HCEC 1CT (cell line): ENCODE data around the gene DMAC2L.
A peak's percentile ranks its signal among the peaks of the same experiment; 100 is the strongest.
"Not testable (repeated sequence)": the region's sequence is repeated elsewhere in the genome, so short reads cannot be mapped to it uniquely, and the experiment has no call there.

Experiments
- DNase-seq: peaks from one replicate; pipeline ENCODE4 v3.0.0-alpha.2; 2017

Gene DMAC2L

DNA sequence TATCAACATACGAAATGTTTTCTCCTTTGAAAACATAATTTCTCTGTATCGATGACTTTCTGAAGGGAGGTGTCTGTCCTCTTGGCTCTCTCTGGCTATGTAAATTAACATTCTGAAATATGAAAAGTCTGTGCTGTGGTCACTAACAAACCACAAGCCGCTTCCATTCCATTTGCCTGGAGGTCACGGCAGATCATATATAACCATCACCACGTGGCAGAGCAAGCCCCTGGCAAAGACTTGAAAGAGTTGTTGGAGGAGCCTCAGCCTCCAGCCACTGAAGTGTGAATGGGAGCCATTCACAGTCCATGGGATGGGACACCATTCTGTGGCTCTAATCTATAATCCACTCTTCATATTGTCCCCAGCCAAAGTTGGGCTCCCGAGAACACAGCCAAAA lies 45.0 kb downstream of the DMAC2L start:
- no peak for DNase-seq

DNA sequence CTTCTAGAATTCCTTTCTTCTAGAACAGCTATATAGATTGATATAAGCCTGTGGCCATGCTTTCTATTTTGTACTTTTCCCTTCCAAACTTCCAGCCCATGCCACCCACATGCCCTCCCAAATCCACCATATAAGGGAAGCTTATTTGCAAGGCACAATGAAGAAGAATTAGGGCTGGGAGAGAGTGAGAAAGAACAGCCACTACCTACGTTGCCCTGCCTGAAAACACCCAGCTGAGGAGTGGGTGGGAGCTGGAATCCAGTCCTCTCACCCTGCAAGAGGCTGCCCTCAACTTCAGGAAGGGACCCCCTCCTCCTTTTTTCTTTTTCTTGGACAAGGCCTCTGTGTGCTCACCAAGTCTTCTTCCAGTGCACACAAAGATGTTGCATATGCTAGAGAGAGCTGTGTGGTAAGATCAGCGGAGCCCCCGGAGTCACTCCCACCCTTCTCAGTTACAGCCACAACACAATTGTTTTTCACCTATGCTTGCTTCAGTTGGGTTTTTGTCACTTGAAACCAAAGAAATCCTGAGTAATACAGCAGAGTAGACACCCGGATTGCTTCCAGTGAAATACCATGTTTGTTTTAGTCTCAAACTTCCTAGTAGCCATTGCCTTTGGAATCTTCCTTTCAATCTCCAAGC lies 45.8 kb downstream of the DMAC2L start:
- no peak for DNase-seq

DNA sequence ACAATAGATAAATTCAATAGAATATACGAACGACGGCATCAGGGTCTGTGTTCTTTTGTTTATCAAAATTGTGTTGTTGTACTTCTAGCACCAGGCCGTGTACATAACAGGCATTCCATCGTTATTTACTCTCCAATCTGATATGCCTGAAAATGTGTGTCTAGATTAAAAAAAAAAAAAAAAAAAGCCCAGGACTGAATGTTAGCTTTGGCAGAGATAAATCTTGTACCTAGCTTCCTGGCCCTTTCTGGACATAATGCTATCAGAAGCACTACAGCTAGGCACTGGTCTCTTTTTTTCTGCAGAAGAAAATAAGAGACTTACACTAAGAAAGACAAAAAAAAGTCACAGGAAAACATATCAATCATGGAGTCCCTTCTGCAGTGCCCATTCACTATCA lies 47.5 kb downstream of the DMAC2L start:
- no peak for DNase-seq

DNA sequence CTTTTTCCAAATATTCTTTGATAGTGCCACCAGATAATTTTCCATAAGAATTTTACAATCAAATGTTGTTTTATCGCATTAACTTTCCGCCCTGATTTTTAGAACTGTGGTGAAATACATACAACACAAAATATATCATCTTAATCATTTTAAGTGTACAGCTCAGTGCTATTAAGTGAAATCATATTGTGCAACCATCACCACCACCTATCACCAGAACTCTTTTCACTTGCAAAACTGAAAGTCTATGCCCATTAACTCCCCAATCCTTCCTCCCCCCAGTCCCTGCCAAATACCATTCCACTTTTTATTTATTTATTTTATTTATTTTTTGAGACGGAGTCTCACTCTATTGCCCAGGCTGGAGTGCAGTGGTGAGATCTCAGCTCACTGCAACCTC lies 48.0 kb downstream of the DMAC2L start:
- no peak for DNase-seq

DNA sequence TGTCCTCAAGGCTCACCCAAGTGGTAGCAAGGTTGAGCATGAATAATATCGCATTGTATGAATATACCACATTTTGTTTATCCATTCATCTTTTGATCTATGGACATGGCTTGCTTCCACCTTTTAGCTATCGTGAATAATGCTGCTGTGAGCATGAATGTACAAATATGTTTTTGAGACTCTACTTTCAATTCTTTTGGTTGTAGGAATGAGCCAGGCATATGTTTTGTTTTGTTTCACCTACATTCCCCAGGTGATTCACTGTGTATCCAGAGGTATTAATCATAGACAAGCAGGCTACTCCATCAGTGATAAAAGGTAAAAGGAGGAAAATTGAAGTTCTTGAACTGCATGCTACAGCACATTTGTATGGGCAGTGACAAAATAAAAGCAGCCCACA lies 48.7 kb downstream of the DMAC2L start:
- DNase-seq = no peak

DNA sequence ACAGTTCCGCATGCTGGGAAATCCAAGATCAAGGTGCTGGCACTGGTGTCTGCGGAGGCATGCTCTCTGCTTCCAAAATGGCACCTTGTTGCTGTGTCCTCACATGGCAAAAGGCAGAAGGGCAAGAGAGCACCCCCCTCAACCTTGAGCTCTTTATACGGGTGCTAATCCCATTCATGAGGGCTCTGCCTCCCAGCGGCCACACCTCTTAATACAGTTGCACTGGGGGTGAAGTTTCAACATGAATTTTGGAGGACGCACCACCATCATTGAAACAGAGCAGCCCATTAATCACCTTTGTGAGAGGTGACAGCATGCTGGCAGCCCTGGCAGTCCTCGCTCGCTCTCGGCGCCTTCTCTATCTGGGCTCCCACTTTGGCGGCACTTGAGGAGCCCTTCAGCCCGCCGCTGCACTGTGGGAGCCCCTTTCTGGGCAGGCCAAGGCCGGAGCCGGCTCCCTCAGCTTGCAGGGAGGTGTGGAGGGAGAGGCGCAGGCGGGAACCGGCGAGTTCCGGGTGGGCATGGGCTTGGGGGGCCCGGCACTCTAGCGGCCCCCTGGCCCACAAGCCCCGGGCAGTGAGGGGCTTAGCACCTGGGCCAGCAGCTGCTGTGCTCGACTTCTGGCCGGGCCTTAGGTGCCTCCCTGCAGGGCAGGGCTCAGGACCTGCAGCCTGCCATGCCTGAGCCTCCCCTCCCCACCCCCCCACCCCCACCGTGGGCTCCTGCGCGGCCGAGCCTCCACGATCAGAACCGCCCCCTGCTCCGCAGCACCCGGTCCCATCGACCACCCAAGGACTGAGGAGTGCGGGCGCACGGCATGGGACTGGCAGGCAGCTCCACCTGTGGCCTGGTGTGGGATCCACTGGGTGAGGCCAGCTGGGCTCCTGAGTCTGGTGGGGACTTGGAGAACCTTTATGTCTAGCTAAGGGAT lies 49.6 kb downstream of the DMAC2L start:
- DNase-seq = not testable (repeated sequence)

DNA sequence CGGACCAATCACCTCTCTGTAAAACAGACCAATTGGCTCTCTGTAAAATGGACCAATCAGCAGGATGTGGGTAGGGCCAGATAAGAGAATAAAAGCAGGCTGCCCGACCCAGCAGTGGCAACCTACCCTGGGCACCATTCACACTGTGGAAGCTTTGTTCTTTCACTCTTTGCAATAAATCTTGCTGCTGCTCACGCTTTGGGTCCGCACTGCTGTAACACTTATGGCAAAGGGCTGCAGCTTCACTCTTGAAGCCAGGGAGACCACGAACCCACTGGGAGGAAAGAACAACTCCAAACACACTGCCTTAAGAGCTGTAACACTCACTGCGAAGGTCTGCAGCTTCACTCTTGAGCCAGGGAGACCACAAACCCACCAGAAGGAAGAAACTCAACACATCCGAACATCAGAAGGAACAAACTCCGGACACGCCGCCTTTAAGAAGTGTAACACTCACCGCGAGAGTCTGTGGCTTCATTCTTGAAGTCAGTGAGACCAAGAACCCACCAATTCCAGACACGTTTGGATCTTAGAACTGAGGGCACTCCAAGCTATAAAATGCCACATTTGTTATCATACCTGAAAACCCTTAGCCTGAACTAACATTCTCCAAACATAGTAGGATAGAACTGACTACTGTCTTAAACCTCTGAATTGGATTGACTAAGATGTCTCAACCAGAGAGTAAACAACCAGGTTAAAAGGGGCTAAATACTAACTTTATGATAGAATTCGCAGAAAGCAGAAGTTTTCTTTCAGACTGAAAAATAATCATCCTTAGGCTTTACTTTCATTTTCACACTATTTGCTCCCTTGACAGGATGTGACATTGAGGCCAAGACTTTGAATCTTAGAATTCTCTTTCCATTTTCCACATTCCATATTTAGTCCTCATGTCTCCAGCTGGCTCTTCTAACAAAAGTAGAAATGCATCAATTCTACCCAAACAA lies 50.9 kb downstream of the DMAC2L start:
- peak; percentile 16 for DNase-seq

DNA sequence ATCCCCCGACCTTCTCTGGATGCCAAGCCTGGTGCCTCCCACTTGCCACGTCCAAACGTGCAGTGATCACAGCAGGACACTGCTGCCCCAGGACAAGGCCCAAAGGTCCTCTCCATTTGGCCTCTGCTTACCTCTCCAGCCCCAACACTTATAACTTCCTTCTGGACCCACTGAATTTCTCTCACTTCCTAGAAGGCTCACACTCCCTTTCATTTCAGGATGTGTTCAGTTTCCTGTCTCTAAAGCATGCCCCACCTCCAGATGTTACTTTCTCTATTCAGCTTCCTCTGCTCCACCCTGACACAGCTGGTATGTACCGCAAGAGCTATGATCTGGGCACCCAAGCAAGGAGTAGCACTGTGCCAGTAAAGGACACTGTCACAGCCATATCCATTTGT lies 51.6 kb downstream of the DMAC2L start:
- peak; percentile 36 for DNase-seq

DNA sequence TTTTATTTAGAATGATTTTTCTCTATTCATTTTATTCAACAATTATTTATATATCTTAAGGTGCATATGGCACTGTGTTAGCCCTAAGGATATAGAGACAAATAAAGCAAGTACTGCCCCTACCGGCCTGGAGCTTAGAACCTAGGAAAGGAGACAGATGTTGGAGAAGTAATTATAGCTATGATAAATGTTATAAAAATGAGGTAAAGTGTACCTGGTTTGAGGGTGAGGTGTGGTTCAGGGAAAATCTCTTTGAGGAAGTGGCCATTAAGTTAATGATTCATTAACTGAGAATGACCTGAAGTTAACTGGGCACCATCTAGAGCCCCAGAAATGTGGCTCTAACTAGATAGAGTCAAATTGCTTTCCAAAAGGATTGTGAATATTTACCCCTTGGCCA lies 52.7 kb downstream of the DMAC2L start:
- DNase-seq = no peak

DNA sequence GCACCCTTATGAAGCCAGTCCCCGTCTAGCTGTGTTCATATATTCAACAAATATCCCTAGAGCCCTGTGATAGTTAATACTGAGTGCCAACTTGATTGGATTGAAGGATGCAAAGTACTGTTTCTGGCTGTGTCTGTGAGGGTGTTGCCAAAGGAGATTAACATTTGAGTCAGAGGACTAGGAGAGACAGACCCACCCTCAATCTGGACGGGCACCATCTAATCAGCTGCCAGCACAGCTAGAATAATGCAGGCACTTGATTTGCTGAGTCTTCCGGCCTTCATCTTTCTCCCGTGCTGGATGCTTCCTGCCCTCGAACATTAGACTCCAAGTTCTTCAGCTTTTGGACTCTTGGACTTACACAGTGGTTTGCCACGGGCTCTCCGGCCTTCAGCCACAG lies 53.4 kb downstream of the DMAC2L start:
- not testable (repeated sequence) for DNase-seq

DNA sequence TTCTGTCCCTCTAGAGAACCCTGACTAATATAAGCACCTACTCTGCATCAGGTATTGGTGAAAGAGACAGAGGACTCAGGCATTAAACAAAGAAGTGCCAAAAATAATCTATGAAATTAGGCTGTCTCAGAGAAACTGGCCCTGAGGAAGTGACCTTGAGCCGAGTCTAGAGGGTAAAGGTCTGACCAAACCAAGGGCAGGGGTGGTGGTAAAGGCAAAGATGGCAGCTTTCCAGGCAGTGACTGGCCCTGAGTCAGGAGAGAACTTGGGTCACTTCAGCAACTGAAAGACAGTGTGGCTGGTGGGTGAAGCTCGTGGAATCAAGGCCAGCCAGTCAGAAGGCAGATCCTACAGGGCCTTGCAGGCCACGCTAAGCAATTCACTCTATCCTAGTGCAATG lies 54.0 kb downstream of the DMAC2L start:
- DNase-seq = peak; percentile 19

DNA sequence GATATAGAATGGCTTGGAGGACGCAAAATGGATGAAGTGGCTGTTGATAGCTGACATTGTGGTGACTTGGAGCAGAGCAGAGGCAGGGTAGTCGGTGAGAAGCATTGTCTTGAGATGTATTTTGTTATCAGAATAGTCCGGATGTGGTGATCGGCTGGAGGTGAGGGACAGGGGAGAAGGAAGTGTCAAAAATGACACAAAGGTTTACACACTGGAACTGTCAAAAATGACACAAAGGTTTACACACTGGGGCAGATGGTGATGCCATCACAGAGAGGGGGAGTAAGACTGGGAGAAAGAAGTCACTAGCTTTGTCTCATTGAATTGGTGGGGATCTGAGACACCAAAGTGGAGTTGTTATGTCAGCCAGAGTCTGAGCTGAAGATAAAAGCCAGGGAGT lies 54.5 kb downstream of the DMAC2L start:
- no peak for DNase-seq

DNA sequence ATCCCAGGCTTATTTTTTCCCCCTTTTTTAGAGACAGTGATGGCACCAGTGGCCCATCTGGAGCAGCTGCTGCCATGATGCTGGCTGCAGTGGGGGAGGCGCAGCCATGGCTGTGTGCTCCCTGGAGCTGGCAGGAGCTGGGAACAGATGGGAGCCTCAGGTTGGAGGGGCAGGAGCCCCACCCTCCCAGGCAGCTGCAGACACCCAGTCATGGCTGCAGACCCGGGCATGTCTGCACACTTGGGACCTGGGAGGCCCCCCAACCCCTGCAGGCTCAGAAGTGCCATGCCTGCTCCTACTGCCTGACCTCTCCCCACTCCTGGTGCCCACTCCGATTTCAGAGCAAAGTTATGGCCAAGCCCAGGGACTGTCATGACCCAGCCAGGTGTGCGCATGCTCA lies 59.4 kb downstream of the DMAC2L start:
- DNase-seq = no peak

DNA sequence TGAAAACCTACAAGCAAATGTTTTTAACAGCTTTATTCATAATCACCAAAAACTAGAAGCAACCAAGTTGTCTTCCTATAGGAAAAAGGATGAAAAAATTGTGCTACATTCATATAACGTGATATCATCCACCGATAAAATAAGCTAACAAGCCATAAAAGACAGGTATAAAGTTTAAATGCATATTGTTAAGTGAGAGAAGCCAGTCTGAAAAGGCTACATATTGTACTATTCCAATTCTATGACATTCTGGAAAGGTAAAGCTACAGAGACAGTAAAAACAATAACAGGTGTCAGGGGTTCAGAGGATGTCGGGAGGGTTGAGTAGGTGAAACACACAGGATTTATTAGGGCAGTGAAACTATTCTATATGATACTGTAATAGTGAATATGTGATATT lies 61.8 kb downstream of the DMAC2L start:
- no peak for DNase-seq

DNA sequence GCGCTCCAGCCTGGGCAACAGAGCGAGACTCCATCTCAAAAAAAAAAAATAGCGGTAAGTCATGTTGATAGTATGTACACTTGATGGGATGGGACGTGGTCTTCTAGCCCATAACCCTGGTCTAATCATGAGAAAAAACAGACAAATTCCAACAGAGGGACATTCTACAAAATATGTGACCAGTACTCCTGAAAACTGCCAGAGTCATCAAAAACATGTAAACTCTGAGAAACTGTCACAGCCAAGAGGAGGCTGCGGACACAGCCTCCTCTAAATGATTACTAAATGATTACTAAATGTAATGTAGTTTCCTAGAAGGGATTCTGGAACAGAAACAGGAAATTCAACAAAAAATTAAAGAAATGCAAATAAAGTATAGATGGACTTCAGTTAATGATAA lies 63.6 kb downstream of the DMAC2L start:
- DNase-seq = no peak
